GM12892 (cell line): ENCODE results near the gene SLC25A36.
"Not testable (repeated sequence)": the region's sequence is repeated elsewhere in the genome, so short reads cannot be mapped to it uniquely, and the experiment has no call there.

Experiments
- DNase-seq: peaks from one replicate; pipeline ENCODE4 v3.0.0; 2011; ENCODE audit not compliant: insufficient read length
- FAIRE-seq: peaks from 2 replicates; lab custom pipeline; 2011; peaks lifted over from hg19 to GRCh38; lab: Jason Lieb, UNC
- POLR2A ChIP-seq: IDR thresholded peaks from 2 replicates; pipeline ENCODE4 v1.6.1; 2011; ENCODE audit warnings: low read depth, low read length, control low read depth
- POLR2AphosphoS5 ChIP-seq: IDR thresholded peaks from 2 replicates; pipeline ENCODE4 v1.6.1; 2011; ENCODE audit warnings: low read depth, low read length, control low read depth
- TAF1 ChIP-seq: IDR thresholded peaks from 2 replicates; pipeline ENCODE4 v1.6.1; 2011; ENCODE audit warnings: low read depth, mild to moderate bottlenecking, control low read depth, low read length, borderline replicate concordance

SLC25A36 gene

DNA sequence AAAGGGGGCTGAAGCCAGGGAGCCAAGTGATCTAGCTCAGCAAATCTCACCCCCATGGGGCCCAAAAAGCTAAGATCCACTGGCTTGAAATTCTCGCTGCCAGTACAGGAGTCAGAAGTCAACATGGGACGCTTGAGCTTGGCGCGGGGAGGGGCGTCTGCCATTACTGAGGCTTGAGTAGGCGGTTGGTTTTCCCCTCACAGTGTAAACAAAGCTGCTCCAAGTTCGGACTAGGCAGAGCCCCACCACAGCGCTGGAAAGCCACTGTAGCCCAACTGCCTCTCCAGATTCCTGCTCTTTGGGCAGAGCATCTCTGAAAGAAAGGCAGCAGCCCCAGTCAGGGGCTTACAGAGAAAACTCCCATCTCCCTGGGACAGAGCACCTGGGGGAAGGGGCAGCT is 8.1 kb upstream of the SLC25A36 start:
- no peak for TF ChIP-seq TAF1
- no peak for TF ChIP-seq POLR2A
- TF ChIP-seq POLR2AphosphoS5: no peak
- DNase-seq (no peak), FAIRE-seq (no peak)

- FAIRE-seq, DNase-seq: not testable (repeated sequence)
Observed at GRCh38 chr3:140939305-140939704, 2.3 kb upstream of the SLC25A36 start.

GRCh38 chr3:140941090-140941433 is 574 bp upstream of the SLC25A36 start:
- DNase-seq: no peak
- FAIRE-seq: no peak
- TF ChIP-seq TAF1 (no peak), POLR2AphosphoS5 (no peak), POLR2A (no peak)

DNA sequence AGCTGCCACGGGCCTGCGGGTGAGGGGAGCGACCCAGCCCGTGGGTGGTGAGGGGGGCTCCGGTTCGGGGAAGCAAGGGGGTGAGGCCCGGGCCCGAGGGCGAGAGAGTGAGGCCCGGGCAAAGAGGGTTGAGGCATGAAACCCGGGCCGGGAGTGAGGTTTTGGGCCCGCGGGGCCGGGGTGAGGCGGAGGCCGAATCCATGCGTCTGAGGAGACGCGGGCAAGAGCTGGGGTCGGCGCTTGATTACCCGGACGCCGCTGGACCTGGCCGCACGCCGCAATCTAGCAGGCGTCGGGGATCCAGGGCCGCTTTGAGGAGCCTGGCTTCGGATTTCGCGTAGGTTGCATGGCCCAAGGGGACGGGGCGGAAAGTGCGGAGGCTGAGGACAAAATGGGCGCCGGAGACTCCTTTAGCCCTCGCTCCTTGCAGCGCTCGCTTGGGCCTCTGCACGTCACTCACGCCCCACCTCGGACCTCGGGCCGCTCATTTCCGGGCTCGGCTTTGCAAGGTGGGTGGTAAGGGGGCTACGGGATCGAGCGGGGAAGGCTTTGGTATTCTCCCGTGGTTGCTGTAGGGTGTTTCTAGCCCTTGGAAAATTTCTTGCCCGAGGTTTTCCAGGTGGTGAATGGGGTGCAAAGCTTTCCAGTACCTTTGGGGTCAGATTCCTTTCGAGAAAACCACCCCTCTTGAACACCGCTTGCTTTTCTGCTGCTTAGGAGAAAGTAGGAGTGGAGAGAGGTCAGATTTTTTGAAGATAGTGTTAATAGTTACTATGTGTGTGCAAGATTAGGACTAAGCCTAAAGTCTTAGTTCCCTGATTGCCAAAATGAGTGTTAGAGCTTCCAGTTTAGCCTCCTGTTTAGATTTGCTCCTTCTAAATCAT is 827 bp downstream of the SLC25A36 start:
- no peak for TF ChIP-seq TAF1
- peak; percentile 59; the same call in 1 of the 2 replicates for TF ChIP-seq POLR2A
- peak; percentile 27; the same call in 1 of the 2 replicates for TF ChIP-seq POLR2AphosphoS5
- FAIRE-seq (peak; percentile 91), DNase-seq (peak; percentile 20)

- no peak for DNase-seq
Observed at GRCh38 chr3:140943781-140944552, 2.3 kb downstream of the SLC25A36 start.

GRCh38 chr3:140948460-140949249 is 7.0 kb downstream of the SLC25A36 start:
- no peak for DNase-seq
- FAIRE-seq: no peak

More at GRCh38 chr3:140943781-140944552, 2.3 kb downstream of the SLC25A36 start:
- FAIRE-seq: no peak
- TF ChIP-seq POLR2A: no peak

GRCh38 chr3:140950144-140950543 is 8.5 kb downstream of the SLC25A36 start:
- DNase-seq: no peak
- no peak for FAIRE-seq
- TF ChIP-seq POLR2AphosphoS5 (no peak), POLR2A (no peak), TAF1 (no peak)

More at GRCh38 chr3:140948460-140949249, 7.0 kb downstream of the SLC25A36 start:
- TF ChIP-seq TAF1: no peak
- no peak for TF ChIP-seq POLR2AphosphoS5
- no peak for TF ChIP-seq POLR2A

- no peak for DNase-seq
- TF ChIP-seq TAF1 (no peak), POLR2AphosphoS5 (no peak), POLR2A (no peak)
- no peak for FAIRE-seq
Observed at GRCh38 chr3:140950863-140951262, 9.2 kb downstream of the SLC25A36 start.

- not testable (repeated sequence) for FAIRE-seq, DNase-seq
Observed at GRCh38 chr3:140951750-140952149, 10.1 kb downstream of the SLC25A36 start.

- TF ChIP-seq POLR2A (no peak), TAF1 (no peak), POLR2AphosphoS5 (no peak)
- FAIRE-seq (no peak), DNase-seq (no peak)
Observed at GRCh38 chr3:140953028-140953960, 11.7 kb downstream of the SLC25A36 start.

DNA sequence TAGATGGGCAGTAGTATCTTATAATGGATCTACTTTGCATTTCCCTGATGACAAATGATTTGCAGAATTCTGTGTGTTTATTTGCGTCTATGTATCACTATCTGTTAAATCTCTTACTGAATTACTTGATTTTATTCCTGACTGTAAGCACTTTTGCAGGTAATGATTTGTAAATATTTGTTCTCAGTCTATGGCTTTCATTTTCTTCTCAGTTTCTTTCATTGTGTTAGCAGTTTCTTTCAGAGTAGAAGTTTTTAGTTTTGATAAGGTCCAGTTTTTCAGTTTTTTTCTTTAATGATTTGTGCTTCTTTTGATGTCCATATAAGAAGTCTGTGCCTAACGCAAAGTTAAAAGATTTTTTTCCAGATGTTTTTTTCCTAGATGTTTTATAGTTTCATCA is 12.9 kb downstream of the SLC25A36 start:
- FAIRE-seq: no peak
- no peak for DNase-seq
- TF ChIP-seq TAF1 (no peak), POLR2A (no peak), POLR2AphosphoS5 (no peak)
